ENCODE data around the gene FAM234B.
A peak's percentile ranks its signal among the peaks of the same experiment; 100 is the strongest.

Gene FAM234B

GRCh38 chr12:13091832-13092231 lies 47.7 kb downstream of the FAM234B start:
- DNase-seq (ENCODE audit: low spot score) = no peak

DNA sequence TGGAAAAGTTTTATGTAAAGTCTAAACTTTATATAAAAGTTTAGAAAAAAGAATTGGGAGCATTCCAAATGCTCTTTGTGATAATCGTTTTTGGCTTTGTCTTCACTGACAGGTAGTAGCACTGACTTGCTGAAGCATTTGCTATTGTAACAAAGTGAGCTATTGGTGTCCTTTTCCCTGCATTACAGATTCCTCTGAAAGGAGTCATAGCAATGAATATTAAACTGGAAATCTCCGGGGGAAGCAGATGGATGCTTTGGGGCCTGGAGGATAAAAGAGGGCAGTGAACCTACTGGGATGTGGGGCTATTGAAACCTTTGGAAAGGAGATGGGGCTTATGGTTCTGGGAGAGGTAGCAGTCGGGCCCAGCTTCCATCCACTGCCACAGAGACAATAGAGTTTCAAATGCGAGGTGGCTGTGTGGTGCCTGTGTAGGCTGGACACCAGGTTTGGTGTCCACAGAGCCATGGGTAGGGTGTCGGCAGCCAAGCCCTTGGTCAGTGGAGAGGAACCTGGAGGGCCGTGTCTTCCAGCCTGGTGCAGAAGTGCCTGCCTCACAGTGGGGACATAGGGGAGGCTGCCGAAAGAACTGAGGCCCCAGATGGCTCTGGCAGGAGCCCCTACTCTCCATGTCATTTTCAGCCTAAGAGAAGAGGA lies 49.1 kb downstream of the FAM234B start:
- no peak for DNase-seq (ENCODE audit: low spot score)

DNA sequence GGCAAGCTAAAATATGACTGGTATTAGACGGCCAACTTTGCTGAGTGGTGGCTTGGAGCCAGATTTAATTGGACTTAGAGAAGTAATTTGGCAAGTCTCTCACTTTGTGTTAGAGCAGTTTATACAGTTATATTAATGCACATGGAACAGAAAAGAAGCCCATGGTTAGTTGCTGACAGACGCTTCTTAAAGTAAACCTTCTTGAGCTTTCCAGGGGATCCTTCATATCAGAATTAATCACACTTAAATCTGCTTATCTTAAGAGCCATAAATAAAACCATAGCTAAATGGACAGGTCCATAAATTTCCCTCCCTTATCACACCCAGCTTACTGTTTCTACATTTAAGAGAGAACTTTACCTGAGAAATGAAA lies 49.7 kb downstream of the FAM234B start:
- DNase-seq (ENCODE audit: low spot score) = no peak

DNA sequence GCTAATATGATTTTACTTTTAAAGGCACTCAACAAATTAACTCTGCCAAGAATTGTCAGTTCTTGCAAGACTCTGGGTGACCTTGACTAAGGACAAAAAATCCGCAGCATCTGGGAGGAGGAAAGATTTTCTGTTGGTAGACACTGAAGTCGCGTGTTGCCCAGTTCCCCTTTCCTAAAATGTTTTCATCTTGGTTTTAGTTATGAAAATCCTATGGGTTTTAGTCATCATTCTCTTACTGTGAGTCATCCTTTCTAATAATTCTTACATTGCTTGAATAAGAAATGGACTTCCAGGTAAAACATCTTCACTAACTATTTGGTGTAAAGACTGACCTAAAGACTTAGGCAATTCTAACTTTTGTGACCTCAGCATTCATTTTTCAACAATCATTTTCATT lies 50.2 kb downstream of the FAM234B start:
- DNase-seq (ENCODE audit: low spot score) = peak; percentile 47

GRCh38 chr12:13095266-13095995 lies 51.2 kb downstream of the FAM234B start:
- DNase-seq (ENCODE audit: low spot score) = no peak

- peak; percentile 16 for DNase-seq (ENCODE audit: low spot score)
These were observed 53.4 kb downstream of the FAM234B start for GRCh38 chr12:13097491-13098011.

DNA sequence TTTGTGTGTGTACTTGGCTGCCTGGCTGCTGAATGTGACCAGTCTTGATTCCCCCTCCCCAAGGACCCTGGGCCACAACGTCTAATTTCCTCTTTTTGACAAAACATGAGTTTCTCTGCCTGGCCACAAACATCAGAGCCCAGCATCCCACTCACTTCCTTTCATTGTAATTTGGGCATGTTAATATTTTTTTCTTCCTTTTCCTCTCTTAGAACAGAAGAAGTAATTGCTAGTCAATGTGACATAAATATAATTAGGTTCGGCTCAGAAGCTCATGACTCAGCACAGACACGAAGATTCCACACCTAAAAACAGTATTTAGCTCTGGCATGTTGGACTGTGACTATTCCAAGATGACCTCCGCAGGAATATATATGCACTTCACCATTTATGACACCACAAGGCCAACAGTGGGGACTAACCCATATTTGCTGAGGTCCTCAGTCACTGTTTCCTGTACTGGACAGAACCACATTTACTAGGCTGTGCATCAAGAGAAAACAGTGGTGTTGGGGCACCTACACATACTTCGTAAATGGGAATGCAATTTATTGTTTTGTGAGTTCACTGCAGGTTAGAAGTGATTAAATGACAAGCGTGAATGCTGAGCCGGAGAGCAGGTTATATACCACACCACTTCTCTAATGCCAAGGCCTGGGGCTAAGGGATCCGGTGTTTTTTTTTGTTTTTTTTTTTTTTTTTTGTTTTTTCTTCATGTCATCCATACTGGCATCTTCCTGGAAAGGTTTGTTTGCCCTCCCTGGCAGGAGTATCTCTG lies 55.1 kb downstream of the FAM234B start:
- peak; percentile 51 for DNase-seq (ENCODE audit: low spot score)

GRCh38 chr12:13099844-13100604 lies 55.8 kb downstream of the FAM234B start:
- DNase-seq (ENCODE audit: low spot score) = no peak

DNA sequence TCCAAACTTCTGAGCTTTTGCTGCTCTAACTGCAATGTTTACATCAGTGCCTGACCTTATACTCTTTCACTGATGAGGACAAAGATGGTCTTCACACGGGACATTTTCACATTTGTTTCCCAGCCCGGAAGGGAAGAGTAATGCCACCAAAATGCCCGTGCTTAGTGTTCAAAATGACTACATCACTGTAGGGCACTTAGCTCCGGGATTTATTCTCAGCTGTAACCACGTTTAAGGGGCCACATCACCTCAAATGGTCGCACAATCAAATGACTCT lies 56.4 kb downstream of the FAM234B start:
- no peak for DNase-seq (ENCODE audit: low spot score)

DNA sequence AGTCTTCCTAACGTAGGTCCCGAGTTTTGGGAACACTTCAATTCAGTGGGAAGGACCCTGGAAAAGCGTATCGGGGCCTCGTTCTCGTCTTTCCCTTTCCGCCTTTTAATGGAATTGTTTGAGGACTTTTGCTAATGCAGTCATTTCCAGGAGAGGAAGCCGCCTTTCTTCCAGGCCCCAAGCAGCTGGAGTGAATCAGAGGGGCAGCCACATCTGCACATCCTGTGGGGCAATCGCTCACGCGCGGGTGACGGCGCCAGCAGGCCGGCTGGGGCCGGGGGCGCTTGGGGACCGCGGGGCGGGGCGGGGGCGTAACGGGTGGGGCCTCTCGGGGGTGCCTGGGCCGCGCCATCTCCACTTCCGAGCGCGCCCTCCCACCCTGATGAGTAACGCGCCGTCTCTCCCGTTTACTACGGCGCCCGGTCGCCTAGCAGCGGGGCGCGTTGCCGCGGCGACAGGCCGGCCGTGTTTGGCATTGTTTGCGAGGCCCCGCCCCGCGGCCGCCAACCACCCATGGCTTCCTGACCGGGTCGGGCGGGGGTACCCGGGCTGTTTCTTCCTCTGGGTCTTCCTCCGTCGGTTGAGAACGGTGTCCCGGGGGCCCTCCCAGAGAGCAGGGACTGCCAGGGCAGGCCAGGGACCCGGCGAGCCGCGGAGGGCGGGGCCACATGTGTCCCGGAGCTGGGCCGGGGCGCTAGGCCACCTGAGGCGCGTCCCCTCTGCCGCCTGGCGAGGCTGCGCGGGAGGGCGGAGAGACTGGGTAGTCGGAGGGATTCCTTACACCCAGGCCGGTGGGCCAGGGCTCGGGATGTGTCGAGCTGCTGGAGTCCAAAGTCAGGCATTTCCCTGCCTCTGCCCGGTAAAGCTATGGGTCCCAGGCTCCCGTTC lies 56.9 kb downstream of the FAM234B start:
- peak; percentile 95 for DNase-seq (ENCODE audit: low spot score)

DNA sequence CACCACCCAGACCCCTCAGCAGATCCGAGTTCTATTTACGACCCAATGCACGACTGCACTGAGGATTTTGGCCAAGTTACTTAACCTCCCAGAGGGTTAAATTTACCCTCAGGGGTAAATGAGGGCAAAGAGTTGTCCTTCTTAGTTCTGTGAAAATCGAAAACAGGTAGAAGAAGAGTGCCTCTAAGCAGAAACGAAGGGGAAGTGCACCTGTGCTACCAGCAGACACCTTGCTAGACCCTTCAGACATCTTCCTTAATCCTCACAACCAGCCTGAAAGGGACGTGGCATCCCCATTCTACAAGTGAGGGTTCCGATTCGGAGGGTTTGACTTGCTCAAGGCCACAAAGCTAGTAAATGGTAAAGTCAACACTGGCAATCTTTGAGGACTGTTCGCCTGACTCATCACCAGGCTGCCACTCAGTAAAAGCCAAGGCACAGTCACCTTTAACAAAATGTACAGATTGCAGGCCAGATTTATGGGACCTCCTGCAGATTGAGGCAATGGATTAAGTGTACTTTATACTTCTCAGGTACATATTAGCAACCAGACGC lies 57.7 kb downstream of the FAM234B start:
- DNase-seq (ENCODE audit: low spot score) = peak; percentile 58

GRCh38 chr12:13102461-13103195 lies 58.4 kb downstream of the FAM234B start:
- DNase-seq (ENCODE audit: low spot score) = no peak

DNA sequence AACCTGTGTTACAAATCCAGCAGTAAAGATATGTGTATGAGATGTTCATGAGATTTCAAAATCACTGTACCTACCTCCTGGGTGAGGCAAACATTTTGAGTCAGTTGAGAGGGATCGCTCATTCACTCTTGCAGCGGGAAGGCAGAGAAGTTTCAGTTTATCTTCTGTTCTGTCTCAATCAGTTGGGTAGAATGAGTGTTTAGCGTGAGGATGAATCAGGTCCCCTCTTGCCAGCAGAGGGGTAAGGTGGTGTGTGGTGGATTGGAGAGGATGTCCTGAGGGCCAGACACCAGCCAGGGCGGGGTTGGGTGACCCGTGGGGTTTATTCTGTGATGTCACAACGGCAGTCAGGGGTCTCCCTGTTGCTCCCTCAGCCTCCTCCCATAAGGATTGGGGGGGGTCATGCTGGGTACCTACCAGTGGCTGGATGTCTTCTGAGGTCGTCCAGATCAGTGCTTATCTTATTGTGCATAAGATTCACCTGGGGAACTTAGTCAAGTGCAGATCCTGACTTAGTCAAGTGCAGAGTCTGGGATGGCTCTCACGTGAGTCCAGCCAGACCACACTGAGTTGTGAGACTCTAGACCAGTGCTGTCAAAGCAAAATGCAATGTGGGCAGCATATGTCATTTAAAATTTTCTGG lies 59.3 kb downstream of the FAM234B start, which contains the start of gene GSG1:
Gene GSG1, minus strand, starts transcription at position 277 of the 643 bp plus-strand sequence. Its CDS starts 155 bp downstream, at position 122.
- no peak for DNase-seq (ENCODE audit: low spot score)

DNA sequence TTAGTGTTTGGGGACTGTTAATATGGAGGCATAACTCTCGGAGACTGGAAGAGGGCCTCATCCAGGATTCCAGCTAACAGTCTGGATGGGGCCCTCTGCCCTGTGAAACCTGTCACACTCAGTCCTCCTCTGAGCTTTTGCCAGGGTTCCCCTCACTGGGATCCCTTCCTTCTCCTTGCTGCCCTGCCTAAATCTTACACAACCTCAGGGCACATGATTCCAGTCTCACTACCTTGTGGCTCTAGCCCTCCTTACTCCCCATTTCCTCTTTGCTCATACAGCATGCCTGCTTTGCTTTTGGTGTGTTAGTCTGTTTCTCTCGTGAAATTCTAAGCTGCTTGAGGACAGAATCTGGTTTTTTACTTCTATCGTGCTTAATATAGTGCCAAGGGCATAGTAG lies 60.2 kb downstream of the FAM234B start:
- DNase-seq (ENCODE audit: low spot score) = no peak

DNA sequence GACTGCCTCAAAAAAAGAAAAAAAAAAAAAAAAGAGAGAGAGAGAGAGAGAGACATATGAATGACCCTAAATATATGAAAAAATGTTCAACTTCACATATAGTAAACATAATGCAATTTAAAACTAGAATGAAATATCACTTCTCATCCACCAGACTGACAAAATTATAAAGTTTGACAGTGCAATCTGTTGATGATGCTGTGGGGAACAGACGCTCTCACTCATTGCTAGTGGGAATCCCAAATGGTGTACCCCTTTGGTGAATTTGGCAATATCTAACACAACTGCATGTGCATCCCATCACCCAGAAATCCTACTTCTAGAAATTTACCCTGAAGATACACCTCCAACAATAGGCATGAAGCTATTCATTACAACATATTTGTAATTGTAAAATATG lies 61.6 kb downstream of the FAM234B start:
- DNase-seq (ENCODE audit: low spot score) = no peak

DNA sequence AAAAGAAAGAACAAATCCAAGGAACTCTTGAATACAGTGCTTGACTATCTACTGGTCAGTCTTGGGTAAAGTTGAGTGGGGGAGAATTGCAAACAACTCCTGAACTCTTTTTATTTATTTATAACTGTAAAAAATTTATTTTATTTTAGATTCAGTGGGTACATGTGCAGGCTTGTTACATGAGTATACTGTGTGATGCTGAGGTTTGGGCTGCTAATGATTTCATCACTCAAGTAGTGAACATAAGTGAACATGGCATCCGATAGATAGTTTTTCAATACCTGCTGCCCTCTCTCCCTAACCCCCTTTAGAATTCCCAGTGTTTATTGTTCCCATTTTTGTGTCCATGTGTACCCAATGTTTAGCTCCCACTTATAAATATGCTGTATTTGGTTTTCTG lies 62.5 kb downstream of the FAM234B start:
- DNase-seq (ENCODE audit: low spot score) = no peak

DNA sequence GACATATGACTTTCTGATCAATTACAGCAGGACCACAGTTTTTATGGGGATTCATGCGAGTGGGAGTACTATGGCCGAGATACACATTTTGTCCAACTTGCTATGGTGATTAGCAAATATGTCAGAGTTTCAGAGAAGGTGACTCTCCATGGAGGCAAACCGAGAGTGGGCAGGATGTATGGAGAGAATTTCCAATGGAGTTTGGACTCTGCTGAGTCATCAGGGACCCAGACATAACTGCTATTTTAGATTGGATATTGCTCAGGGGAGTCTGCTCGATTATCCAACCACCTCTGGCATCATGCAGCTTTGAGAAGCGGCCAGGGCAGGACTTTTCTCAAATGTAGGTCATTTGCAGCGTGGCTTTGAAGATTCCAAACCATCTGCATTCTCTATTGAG lies 68.8 kb downstream of the FAM234B start:
- DNase-seq (ENCODE audit: low spot score) = peak; percentile 23

DNA sequence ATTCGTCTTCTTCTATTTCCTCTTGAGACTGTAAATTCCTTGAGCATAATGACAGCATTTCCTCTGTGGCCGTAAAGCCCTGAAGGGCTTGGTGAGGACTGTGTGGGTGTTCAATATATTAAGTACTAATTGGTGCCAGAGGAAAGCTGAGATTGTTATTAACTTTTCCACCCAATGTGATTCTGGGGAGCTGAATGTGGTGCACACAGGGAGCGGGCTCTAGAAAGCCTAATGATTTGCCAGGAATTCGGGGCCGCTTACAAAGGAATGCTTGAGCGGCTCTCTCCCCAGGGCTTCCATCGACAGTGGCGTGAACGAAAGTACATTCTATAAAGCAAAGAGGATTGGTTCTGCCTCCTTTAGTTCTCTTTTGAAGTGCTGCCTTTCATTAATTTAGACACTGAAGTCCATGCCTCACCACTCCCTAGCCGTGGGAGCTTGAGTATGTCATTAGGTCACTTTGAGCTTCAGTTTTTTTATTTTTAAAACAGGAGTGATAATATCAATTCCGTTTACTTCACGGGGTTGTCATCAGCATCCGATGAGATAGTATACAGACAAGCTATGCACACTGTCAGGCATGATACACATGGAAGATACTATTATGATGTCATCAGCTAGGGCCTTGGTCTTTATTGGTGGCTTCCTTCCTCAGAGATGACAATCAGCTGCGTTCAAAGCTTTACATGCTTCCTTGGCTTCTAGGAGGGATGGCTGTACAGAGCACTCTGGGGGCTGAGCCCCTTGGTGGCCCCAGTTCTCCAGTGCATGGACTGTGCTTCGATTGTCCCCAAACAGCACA lies 70.3 kb downstream of the FAM234B start:
- no peak for DNase-seq (ENCODE audit: low spot score)

DNA sequence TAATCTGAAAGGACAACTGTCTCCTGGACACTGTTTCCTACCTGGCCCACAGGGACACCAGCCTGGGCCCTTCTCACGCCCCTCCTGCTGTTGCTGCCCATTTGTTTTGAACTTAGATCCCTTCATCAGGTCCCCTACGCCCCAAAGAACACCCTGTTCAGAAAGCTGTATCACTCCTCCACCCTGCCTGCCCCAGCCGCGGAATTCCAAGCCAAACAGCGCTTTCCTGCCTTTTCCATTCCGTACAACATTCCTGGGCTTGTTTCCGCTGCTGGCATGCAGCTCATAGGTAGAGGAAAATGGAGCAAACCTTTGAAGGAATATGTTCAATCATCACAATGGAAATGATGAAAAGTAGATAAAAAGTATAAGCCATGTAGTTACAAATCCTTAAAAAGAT lies 72.1 kb downstream of the FAM234B start:
- DNase-seq (ENCODE audit: low spot score) = no peak
